H1 (cell line): ENCODE data around the gene CNIH4. TPM values are rescaled to one million over a fixed set of nuclear protein-coding genes. Genes with fewer than 3 reads are reported as not detected.

ENCODE experiments used
- CTCF ChIA-PET: fragments of 300-600 bp; sonication (Branson Sonifier 250); formaldehyde crosslinking; loops from one replicate; lab custom pipeline; 2021; ENCODE audit not compliant: partially characterized antibody; lab: Charles Lee
- POLR2A ChIA-PET: fragments of 300-600 bp; sonication (Branson Sonifier 250); formaldehyde crosslinking; loops from one replicate; lab custom pipeline; 2021; ENCODE audit warnings: inconsistent platforms; ENCODE audit not compliant: partially characterized antibody; lab: Charles Lee
- DNase-seq, 2 experiments: peaks; one replicate each; pipeline versions ENCODE4 v3.0.0 to v3.0.0-alpha.2; 2010 to 2022; ENCODE audit warnings: low spot score in 2 of 2, low read depth in 1 of 2, mixed read lengths in 1 of 2
- FAIRE-seq: peaks from 2 replicates; lab custom pipeline; 2011; peaks lifted over from hg19 to GRCh38; lab: Jason Lieb, UNC
- H2AFZ ChIP-seq: 2 replicates; pipeline ENCODE4 v1.8.1; 2012; ENCODE audit warnings: low read length, inconsistent platforms
- H2AK5ac ChIP-seq: 2 replicates; pipeline ENCODE4 v1.6.1; 2013; ENCODE audit warnings: low read depth, low read length
- H2BK120ac ChIP-seq: replicated peaks from 2 replicates; pipeline ENCODE3; 2013; ENCODE audit warnings: low read depth, low read length, inconsistent platforms
- H2BK12ac ChIP-seq: 2 replicates; pipeline ENCODE4 v1.6.1; 2013; ENCODE audit warnings: low read depth, low read length
- H2BK15ac ChIP-seq: 2 replicates; pipeline ENCODE4 v1.6.1; 2013; ENCODE audit warnings: low read length
- H2BK20ac ChIP-seq: 2 replicates; pipeline ENCODE4 v1.6.1; 2013; ENCODE audit warnings: low read length
- H2BK5ac ChIP-seq: 2 replicates; pipeline ENCODE4 v1.6.1; 2013; ENCODE audit warnings: low read depth, low read length
- H3K14ac ChIP-seq: 2 replicates; pipeline ENCODE4 v1.6.1; 2013; ENCODE audit warnings: inconsistent platforms; ENCODE audit not compliant: insufficient read length
- H3K18ac ChIP-seq: 2 replicates; pipeline ENCODE4 v1.6.1; 2013; ENCODE audit warnings: low read length; ENCODE audit errors: extremely low read depth
- H3K23ac ChIP-seq: 2 replicates; pipeline ENCODE4 v1.6.1; 2013; ENCODE audit warnings: inconsistent platforms; ENCODE audit not compliant: insufficient read length
- H3K23me2 ChIP-seq: 2 replicates; pipeline ENCODE4 v1.6.1; 2013; ENCODE audit warnings: low read depth, low read length
- H3K27ac ChIP-seq: 2 replicates; pipeline ENCODE4 v1.6.1; 2011; ENCODE audit warnings: low read depth, low read length, inconsistent platforms
- H3K27me3 ChIP-seq, 4 experiments: replicated peaks in 1 of 4; 1 replicate in 1 of 4; 2 replicates in 3 of 4; pipeline versions ENCODE4 v1.6.1 to v1.8.1; 2011 to 2013; ENCODE audit warnings: low read length in 3 of 4, mild to moderate bottlenecking in 3 of 4, inconsistent platforms in 2 of 4, mixed read lengths in 2 of 4, moderate library complexity in 1 of 4; ENCODE audit not compliant: control insufficient read depth in 3 of 4, insufficient read depth in 3 of 4; ENCODE audit errors: extremely low read depth in 1 of 4
- H3K36me3 ChIP-seq, 4 experiments: 2 replicates each; pipeline versions ENCODE4 v1.6.1 to v1.8.1; 2011 to 2013; ENCODE audit warnings: mild to moderate bottlenecking in 4 of 4, low read length in 3 of 4, moderate library complexity in 2 of 4, control low read depth in 1 of 4, inconsistent platforms in 1 of 4; ENCODE audit not compliant: insufficient read depth in 4 of 4, control insufficient read depth in 2 of 4
- H3K4ac ChIP-seq: replicated peaks from 2 replicates; pipeline ENCODE3; 2013; ENCODE audit warnings: low read length, low read depth, mixed read lengths, inconsistent platforms; ENCODE audit not compliant: insufficient read length
- H3K4me1 ChIP-seq, 4 experiments: replicated peaks in 1 of 4; 1 replicate in 1 of 4; 2 replicates in 3 of 4; pipeline versions ENCODE4 v1.6.1 to v1.8.1; 2011 to 2013; ENCODE audit warnings: low read length in 3 of 4, inconsistent platforms in 2 of 4, mixed read lengths in 1 of 4; ENCODE audit not compliant: insufficient read depth in 4 of 4, control insufficient read depth in 3 of 4
- H3K4me2 ChIP-seq, 2 experiments: 2 replicates each; pipeline versions ENCODE4 v1.6.1 to v1.8.1; 2011 to 2013; ENCODE audit warnings: low read depth in 2 of 2, low read length in 2 of 2, control low read depth in 1 of 2, inconsistent platforms in 1 of 2, mild to moderate bottlenecking in 1 of 2; ENCODE audit not compliant: insufficient read depth in 1 of 2
- H3K4me3 ChIP-seq, 4 experiments: fragments of 200-600, 300-600 bp in 1 of 4; sonication (generic), shearing (Covaris generic), sonication (Bioruptor Twin) in 1 of 4; 2 replicates each; pipeline versions ENCODE4 v1.5.1 to v1.8.1; 2011 to 2016; ENCODE audit warnings: low read length in 4 of 4, low read depth in 3 of 4, control low read depth in 2 of 4, inconsistent platforms in 2 of 4, mild to moderate bottlenecking in 2 of 4, mixed read lengths in 1 of 4, moderate library complexity in 1 of 4; ENCODE audit not compliant: insufficient read depth in 2 of 4; ENCODE audit errors: extremely low read depth in 1 of 4
- H3K56ac ChIP-seq: replicated peaks from 2 replicates; pipeline ENCODE3; 2013; ENCODE audit warnings: low read depth, mild to moderate bottlenecking, mixed read lengths, low read length, inconsistent platforms; ENCODE audit not compliant: insufficient read length
- H3K79me1 ChIP-seq: 2 replicates; pipeline ENCODE4 v1.6.1; 2013; ENCODE audit warnings: low read depth, low read length, control low read depth
- H3K79me2 ChIP-seq, 2 experiments: 2 replicates each; pipeline versions ENCODE4 v1.6.1 to v1.8.1; 2012 to 2013; ENCODE audit warnings: low read length in 2 of 2, mild to moderate bottlenecking in 2 of 2, inconsistent platforms in 1 of 2; ENCODE audit not compliant: insufficient read depth in 2 of 2, control insufficient read depth in 1 of 2
- H3K9ac ChIP-seq, 4 experiments: replicated peaks in 1 of 4; 1 replicate in 1 of 4; 2 replicates in 3 of 4; pipeline versions ENCODE4 v1.6.1 to v1.8.1; 2011 to 2013; ENCODE audit warnings: low read depth in 3 of 4, low read length in 3 of 4, control low read depth in 2 of 4, mild to moderate bottlenecking in 2 of 4, moderate library complexity in 2 of 4, inconsistent platforms in 1 of 4; ENCODE audit errors: extremely low read depth in 1 of 4
- H3K9me3 ChIP-seq, 2 experiments: 2 replicates each; pipeline versions ENCODE4 v1.6.1 to v1.8.1; 2012 to 2013; ENCODE audit warnings: mild to moderate bottlenecking in 2 of 2, moderate library complexity in 2 of 2, control low read depth in 1 of 2, inconsistent platforms in 1 of 2, low read depth in 1 of 2, low read length in 1 of 2, mixed read lengths in 1 of 2; ENCODE audit not compliant: insufficient read depth in 2 of 2
- H4K20me1 ChIP-seq, 2 experiments: replicated peaks in 1 of 2; 2 replicates each; pipeline versions ENCODE3 to v1.8.1; 2011 to 2013; ENCODE audit warnings: inconsistent platforms in 2 of 2, low read length in 2 of 2, mild to moderate bottlenecking in 1 of 2; ENCODE audit not compliant: insufficient read depth in 2 of 2, control insufficient read depth in 1 of 2
- H4K5ac ChIP-seq: 2 replicates; pipeline ENCODE4 v1.6.1; 2013; ENCODE audit warnings: low read length, low read depth, mixed read lengths, inconsistent platforms; ENCODE audit not compliant: insufficient read length
- H4K8ac ChIP-seq: 2 replicates; pipeline ENCODE4 v1.8.0; 2013; ENCODE audit warnings: mild to moderate bottlenecking, moderate library complexity, low read length, inconsistent platforms; ENCODE audit not compliant: insufficient read depth; ENCODE audit errors: extremely low read depth
- H4K91ac ChIP-seq: replicated peaks from 2 replicates; pipeline ENCODE3; 2013; ENCODE audit warnings: low read length, mixed read lengths, inconsistent platforms; ENCODE audit not compliant: insufficient read length
- CHD2 ChIP-seq: IDR thresholded peaks from 2 replicates; pipeline ENCODE4 v1.6.1; 2012; ENCODE audit warnings: low read length, improper control_type of control experiment
- EZH2 ChIP-seq: fragments of 200-600 bp; sonication (generic); IDR thresholded peaks from 2 replicates; pipeline ENCODE4 v1.7.1; 2012; ENCODE audit warnings: low read depth, mild to moderate bottlenecking, moderate library complexity, low read length, inconsistent platforms; ENCODE audit not compliant: severe bottlenecking
- GTF2F1 ChIP-seq: IDR thresholded peaks from 2 replicates; pipeline ENCODE4 v1.6.1; 2012; ENCODE audit warnings: low read depth, low read length, improper control_type of control experiment, borderline replicate concordance
- JUND ChIP-seq: IDR thresholded peaks from 2 replicates; pipeline ENCODE4 v1.6.1; 2011; ENCODE audit warnings: mild to moderate bottlenecking, improper control_type of control experiment, low read length
- KDM1A ChIP-seq: fragments of 200-600, 300-600 bp; sonication (generic); IDR thresholded peaks from 2 replicates; pipeline ENCODE4 v1.7.1; 2016; ENCODE audit warnings: mild to moderate bottlenecking, low read length, borderline replicate concordance
- NANOG ChIP-seq: IDR thresholded peaks from 2 replicates; pipeline ENCODE4 v1.6.1; 2011; ENCODE audit warnings: low read length, low read depth, mild to moderate bottlenecking, inconsistent platforms; ENCODE audit not compliant: insufficient read depth, poor library complexity, severe bottlenecking
- POLR2A ChIP-seq, 2 experiments: IDR thresholded peaks; 1 replicate in 1 of 2; 2 replicates in 1 of 2; pipeline ENCODE4 v1.6.1; 2011; ENCODE audit warnings: low read depth in 2 of 2, low read length in 2 of 2, mild to moderate bottlenecking in 2 of 2; ENCODE audit errors: control extremely low read depth in 1 of 2
- SIN3A ChIP-seq, 2 experiments: IDR thresholded peaks in 1 of 2; conservative IDR thresholded peaks in 1 of 2; 2 replicates each; pipeline ENCODE4 v1.6.1; 2011 to 2012; ENCODE audit warnings: low read length in 2 of 2, improper control_type of control experiment in 1 of 2, low read depth in 1 of 2, mild to moderate bottlenecking in 1 of 2
- SIRT6 ChIP-seq: IDR thresholded peaks from one replicate; pipeline ENCODE4 v1.7.1; 2012; ENCODE audit warnings: low read length, inconsistent platforms
- SP2 ChIP-seq: IDR thresholded peaks from 2 replicates; pipeline ENCODE4 v1.6.1; 2012; ENCODE audit warnings: mild to moderate bottlenecking, low read length, inconsistent platforms
- ZNF274 ChIP-seq: IDR thresholded peaks from 2 replicates; pipeline ENCODE4 v1.7.0; 2012; ENCODE audit warnings: low read length, borderline replicate concordance; ENCODE audit errors: extremely low read depth
- WGBS, 2 experiments: shearing (Covaris generic) in 1 of 2; methylation state at CpG; one replicate each; pipeline versions ENCODE4 v1.1.6 to v1.1.7; 2013 to 2015; ENCODE audit warnings: low lambda C conversion rate in 2 of 2, mixed read lengths in 2 of 2, inconsistent platforms in 1 of 2, low coverage in 1 of 2, missing lambda C conversion rate in 1 of 2; ENCODE audit not compliant: insufficient replicate concordance in 2 of 2, insufficient coverage in 1 of 2, insufficient read length in 1 of 2; ENCODE audit errors: extremely low coverage in 1 of 2, missing lambda C conversion rate in 1 of 2; 5-methylcytosine and 5-hydroxymethylcytosine counted together
- polyA plus RNA-seq, 7 experiments: library from polyadenylated mRNA; depleted of rRNA in 3 of 7; stranded (reverse) in 5 of 7; unstranded in 2 of 7; fragments of >200 nt in 5 of 7; fragments of 200-250 nt in 2 of 7; gene quantifications; 1 replicate in 5 of 7; 2 replicates in 1 of 7; 4 replicates in 1 of 7; pipeline versions ENCODE4 v1.2.1 to v1.2.3, GENCODE V29; 2011 to 2013; ENCODE audit warnings: missing spikeins in 2 of 7, mixed read lengths in 2 of 7
- total RNA-seq: library from RNA; stranded (reverse); fragmentation: NEBNext Ultra II Directional; extraction: Animal tissue kit (Norgen Biotek cat#: 25700); gene quantifications from 2 replicates; pipeline ENCODE4 v1.2.1, GENCODE V29; 2021
- TF ChIP-seq, protein P1 (sequence below): IDR thresholded peaks from 2 replicates; pipeline ENCODE4 v1.6.1; 2012; ENCODE audit warnings: low read length, inconsistent platforms

Gene CNIH4
- total and polyA plus RNA-seq, 2 of the 8 experiments (the other 6 are each of a cell fraction or from before 2014, with no cell fraction given), result 76.2 to 151 TPM

DNA sequence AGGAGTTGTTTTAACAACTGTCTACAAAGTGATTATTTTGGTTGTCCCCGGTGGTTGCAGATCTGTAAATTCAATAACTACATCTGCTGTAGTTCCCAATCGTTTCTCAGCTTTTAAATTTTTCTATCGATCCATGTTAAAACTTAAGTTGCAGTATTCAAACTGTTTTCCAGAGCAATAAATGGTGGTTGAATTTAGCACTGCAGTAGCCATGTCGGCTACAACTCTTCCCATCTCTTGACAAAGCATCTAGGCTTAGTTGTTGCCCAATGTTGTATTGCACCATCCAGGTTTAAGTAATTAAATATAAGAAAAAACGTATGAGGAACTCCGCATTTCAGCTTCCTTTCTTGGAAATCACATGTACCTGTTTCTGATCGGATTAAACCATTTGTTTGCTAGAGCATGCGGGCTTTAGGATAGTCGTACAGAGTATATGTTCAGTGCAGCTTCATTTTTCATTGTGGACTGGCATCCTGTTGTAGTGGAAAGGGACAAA, 996 bp downstream of the CNIH4 start:
- no peak overlapping the region for H3K18ac ChIP-seq
- DNase-seq, result no peak
- no peaks in the 10 kb centered on the region for H3K23me2 ChIP-seq
- H3K4ac ChIP-seq, result no peak overlapping the region
- FAIRE-seq, result no peak
- H3K27me3 ChIP-seq, result no peaks in the 10 kb centered on the region
- H4K8ac ChIP-seq, result no peak overlapping the region
- peaks cover 0 to 16% (median 0%) of the 10 kb centered on the region in 4 experiments; a peak in 2 of 8 replicates for H3K36me3 ChIP-seq
- H3K4me3 ChIP-seq, result peak overlapping the region; percentile 77 to 88 (median 83)
- no peaks in the 10 kb centered on the region for H4K20me1 ChIP-seq
- peaks cover 2% of the 10 kb centered on the region; the same call in 1 of the 2 replicates for H3K79me1 ChIP-seq
- no peak overlapping the region for H2BK120ac ChIP-seq
- peak overlapping the region; percentile 60 to 96 (median 66); a peak in 4 of 7 replicates for H3K9ac ChIP-seq
- H3K4me1 ChIP-seq, result peaks cover 1 to 6% (median 5%) of the 10 kb centered on the region in 4 experiments; a peak in 4 of 7 replicates
- H3K27ac ChIP-seq, result no peak overlapping the region
- H3K23ac ChIP-seq, result no peak overlapping the region
- H3K56ac ChIP-seq, result no peak overlapping the region
- H4K5ac ChIP-seq, result no peak overlapping the region
- no peak overlapping the region for H2BK20ac ChIP-seq
- peak overlapping the region; percentile 67 to 73 for H3K4me2 ChIP-seq
- H3K79me2 ChIP-seq, result peaks cover 4 to 51% of the 10 kb centered on the region in 2 experiments
- H4K91ac ChIP-seq, result no peak overlapping the region
- WGBS, 2 experiments, result 37% methylated on average over 9 of the region's 9 CpGs; no CpG with 5 or more reads in 1 of the 2 experiments
- no peak overlapping the region for H2AFZ ChIP-seq
- H2BK5ac ChIP-seq, result no peak overlapping the region
- CTCF ChIA-PET, result interaction anchor here (0.6 to 1.3 kb wide), 4 partner anchors 24 to 467 kb away, joined by 3 to 4 read pairs (median 4); no protein-coding TSS in a partner anchor
- no peak overlapping the region for H2BK15ac ChIP-seq
- POLR2A ChIA-PET, result interaction anchor here (0.6 to 1.9 kb wide), 8 partner anchors 10 to 195 kb away, joined by 3 to 11 read pairs (median 4); partner anchors contain the start of genes DEGS1 and NVL
- no peak overlapping the region for H2BK12ac ChIP-seq
- no peak overlapping the region for H2AK5ac ChIP-seq
- no peak overlapping the region for H3K14ac ChIP-seq
- peaks cover 0 to 3% of the 10 kb centered on the region in 2 experiments; a peak in 1 of 4 replicates for H3K9me3 ChIP-seq
- TF ChIP-seq EZH2 (no peak), SIRT6 (no peak), KDM1A (no peak), SP2 (no peak), JUND (no peak), CHD2 (no peak), SIN3A (conservative IDR thresholded peaks at IDR 0.05 in 1 of 2, IDR thresholded peaks at IDR 0.05 in 1 of 2; ENCODE audit: low read depth in 1 of 2, low read length in 2 of 2) (no peak), POLR2A (IDR thresholded peaks at IDR 0.05; ENCODE audit: control extremely low read depth in 1 of 2, low read depth in 2 of 2, low read length in 2 of 2) (no peak), NANOG (no peak), ZNF274 (no peak), GTF2F1 (no peak)
- TF ChIP-seq, protein P1, sequence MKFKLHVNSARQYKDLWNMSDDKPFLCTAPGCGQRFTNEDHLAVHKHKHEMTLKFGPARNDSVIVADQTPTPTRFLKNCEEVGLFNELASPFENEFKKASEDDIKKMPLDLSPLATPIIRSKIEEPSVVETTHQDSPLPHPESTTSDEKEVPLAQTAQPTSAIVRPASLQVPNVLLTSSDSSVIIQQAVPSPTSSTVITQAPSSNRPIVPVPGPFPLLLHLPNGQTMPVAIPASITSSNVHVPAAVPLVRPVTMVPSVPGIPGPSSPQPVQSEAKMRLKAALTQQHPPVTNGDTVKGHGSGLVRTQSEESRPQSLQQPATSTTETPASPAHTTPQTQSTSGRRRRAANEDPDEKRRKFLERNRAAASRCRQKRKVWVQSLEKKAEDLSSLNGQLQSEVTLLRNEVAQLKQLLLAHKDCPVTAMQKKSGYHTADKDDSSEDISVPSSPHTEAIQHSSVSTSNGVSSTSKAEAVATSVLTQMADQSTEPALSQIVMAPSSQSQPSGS, result no peak
